Fibroblast of peridontal ligament (primary cell): ENCODE data around the gene NPR2.

ENCODE experiments used
- DNase-seq: peaks from one replicate; pipeline ENCODE4 v3.0.0-alpha.2; 2010; ENCODE audit errors: extremely low read depth

NPR2 gene

DNA sequence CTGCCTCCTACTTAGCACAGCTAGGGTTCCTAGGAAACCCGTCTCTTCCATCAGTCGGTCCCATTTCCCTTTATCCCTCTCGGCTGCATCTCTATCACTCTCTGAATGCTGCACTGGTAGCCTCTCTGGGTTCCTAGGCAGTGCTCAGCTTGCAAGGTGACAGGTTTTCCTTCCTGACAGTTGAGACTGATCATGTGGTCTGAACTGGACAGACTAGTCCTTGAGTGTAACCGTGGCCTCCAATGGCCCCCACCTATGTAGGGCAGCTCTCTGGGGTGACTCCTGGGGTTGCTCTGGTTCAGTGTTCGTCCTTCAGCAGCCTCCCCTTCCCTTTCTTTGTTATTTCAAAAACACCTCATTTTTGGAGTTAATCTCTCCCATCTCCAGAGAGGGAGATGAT is 41.4 kb downstream of the NPR2 start:
- DNase-seq = no peak

DNA sequence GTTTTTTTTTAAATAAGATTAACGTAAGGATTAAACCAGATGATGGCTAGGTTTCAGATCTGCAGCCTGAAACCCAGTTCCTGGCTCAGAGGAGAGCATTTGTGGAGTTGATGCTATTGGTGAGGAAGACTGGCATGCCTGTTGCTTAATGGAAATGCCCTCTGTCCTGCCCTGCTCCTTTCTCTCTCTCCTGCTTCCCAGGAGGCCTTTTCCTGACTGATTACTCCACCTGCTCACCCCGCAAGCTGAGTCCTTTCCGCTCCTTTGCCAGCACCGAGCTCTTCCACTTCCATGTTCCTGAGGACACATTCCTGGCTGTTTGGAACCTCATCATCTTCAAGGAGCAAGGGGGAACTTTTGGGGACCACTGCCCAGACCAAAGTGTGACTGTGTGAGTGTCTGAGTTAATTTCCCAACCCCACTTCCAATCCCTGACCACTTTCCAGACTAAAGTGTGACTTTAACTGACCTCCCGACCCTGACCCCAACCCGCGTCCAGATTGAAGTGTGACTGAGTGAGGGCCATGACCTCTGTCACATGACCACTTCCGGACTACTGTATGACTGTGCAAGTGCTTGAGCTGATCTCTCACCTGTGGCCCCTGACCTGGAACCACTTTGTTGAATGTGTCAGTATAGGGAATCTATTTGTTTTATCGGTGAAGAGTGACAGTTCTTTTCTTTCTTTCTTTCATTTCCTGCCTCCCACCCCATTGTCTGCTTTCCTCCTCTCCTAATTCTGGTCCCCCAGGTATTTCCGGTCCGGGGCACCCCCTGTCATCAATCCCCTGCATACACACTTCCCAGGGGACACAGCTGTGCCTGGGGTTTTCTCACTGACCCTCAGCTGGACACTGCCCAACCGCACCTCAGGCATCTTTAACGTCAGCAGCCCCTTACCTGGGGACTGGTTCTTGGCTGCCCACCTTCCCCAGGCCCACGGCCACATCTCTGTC is 43.1 kb downstream of the NPR2 start:
- no peak for DNase-seq

DNA sequence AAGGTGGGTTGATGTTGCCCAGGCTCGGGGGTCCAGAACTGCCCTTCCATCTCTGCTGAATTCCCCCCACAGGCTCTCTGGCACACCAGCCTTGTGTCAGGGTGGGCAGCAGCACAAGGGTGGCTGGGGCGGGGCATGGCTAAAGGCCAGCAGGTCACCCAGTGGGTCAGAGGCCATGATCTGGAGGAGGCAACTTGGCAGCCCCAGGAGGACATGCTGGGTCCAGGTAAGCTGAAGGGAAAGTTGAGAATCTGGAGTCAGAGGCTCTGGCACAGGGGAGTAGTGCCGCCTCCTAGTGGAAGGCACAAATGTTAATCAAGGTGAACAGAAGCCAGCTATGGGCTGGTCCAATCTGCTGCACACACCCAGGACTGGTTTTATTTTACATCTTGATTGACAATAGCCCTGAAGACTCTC is 43.8 kb downstream of the NPR2 start:
- DNase-seq = no peak

- no peak for DNase-seq
These were observed 44.4 kb downstream of the NPR2 start for GRCh38 chr9:35835766-35836165.

GRCh38 chr9:35836595-35836994 is 45.2 kb downstream of the NPR2 start:
- DNase-seq = no peak

DNA sequence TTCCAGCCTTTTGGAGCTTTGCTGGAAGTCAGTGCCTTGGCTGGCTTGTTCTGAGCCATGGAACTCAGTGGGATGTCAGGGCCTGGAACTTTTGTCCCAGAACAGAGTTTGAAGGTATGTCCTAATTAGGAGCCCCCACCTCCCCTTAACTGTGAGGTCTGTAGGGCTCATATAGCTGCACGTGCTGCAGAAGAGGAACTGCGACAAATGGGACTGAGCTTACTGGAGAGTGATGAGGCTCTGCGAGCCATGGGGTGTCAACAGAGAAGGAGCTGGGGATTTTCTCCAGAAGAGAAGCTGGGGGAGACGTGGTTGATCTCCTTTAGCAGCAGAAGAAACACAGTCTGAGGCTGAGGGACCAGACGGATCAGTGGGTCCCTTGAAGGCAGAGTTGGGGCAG is 48.5 kb downstream of the NPR2 start:
- DNase-seq = no peak

DNA sequence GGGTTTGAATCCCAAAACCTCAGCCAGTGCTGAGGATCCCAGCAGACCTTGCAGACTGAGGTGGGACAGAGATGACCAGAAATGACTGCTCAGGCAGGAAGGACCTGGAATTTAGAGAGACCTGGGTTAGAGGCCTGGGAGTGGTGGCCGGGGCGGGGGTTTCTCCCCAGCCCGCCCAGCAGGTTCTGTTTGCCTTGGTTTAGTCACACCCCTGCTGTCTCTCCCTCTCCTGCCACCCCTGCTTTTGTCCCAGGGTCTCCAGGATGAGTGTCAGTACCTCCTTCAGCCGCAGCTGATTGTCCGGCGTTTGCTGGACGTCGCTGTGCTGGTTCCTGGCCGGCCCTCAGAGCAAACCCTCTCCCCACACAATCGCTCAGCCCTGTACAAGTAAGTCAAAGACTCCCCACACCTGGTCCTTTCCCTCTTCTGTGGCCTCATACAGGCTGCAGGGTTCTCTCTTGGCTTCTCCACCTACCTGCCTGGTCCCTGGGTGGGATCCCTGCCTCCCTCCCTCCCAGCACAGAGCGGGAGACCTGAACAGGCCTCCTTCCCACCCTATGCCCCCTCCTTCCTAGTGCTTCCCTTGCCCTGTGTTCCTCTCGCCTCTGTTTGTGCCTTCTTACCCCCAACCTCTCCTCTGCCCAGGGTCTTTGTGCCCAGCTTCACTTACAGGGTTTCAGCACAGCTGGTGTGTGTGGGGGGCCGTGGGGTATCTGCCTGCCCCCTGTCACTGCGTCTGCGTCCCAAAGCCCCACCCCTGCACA is 49.7 kb downstream of the NPR2 start:
- DNase-seq = no peak

DNA sequence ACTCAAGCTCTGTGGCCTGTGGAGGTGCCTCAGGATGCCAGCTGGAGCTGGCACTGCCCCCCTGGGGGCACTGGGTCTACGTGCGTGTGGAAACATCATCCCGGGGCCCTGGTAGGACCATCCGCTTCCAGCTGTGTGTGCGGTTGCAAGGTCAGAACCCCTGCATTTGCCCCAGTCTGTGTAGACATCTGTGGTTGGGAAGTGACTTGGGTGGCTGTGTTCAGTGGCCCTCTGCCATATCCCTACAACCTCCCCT is 50.2 kb downstream of the NPR2 start:
- DNase-seq = no peak

- DNase-seq = no peak
These were observed 50.8 kb downstream of the NPR2 start for GRCh38 chr9:35842020-35842745.

DNA sequence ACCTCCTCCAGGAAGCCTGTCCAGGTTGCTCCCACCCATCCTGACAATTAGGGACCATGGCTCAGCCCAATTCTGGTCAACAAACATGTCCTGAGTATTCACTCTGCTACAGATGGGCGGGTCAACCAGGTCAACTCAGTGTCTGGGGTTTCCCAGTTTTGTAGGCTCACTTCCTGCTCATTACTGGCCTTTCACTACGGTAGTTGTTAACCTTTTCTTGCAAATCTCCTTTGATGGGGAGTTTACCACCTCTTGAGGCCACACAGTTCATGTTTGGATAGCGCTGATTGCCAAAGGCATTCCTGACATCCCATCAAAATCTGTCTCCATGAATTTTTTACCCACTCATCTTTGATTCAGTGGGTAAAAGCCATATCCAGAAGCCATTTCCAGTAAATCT is 51.4 kb downstream of the NPR2 start:
- DNase-seq = no peak

DNA sequence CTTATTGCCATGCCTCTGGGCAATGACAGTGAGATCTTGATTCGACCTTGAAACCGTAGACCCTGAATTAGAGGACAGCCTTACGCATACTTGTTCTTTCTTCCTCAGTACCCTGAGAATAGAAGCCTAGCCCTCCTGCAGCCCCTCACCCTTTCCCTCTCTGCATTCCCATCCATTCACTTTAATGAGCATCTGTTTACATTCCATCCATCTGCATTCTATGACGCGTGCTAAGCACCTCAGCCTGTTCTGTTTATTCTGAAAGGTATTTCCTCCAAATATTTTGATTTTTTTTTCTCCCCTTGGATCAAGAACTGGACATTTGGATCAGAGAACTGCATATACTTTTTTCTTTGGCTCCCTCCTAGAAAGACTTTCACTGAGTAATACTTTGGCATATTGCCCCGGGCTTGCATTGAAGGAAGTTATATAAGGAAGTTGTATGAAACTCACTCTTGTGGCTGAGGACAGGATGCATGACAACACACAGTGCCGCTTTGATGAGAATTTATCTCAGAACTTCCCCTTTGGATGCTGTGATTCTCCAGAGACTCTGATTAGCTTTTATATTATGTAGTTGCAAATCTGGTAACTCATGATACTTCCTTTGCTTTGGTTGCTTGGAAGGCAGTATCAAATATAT is 53.4 kb downstream of the NPR2 start:
- peak; percentile 96 for DNase-seq

DNA sequence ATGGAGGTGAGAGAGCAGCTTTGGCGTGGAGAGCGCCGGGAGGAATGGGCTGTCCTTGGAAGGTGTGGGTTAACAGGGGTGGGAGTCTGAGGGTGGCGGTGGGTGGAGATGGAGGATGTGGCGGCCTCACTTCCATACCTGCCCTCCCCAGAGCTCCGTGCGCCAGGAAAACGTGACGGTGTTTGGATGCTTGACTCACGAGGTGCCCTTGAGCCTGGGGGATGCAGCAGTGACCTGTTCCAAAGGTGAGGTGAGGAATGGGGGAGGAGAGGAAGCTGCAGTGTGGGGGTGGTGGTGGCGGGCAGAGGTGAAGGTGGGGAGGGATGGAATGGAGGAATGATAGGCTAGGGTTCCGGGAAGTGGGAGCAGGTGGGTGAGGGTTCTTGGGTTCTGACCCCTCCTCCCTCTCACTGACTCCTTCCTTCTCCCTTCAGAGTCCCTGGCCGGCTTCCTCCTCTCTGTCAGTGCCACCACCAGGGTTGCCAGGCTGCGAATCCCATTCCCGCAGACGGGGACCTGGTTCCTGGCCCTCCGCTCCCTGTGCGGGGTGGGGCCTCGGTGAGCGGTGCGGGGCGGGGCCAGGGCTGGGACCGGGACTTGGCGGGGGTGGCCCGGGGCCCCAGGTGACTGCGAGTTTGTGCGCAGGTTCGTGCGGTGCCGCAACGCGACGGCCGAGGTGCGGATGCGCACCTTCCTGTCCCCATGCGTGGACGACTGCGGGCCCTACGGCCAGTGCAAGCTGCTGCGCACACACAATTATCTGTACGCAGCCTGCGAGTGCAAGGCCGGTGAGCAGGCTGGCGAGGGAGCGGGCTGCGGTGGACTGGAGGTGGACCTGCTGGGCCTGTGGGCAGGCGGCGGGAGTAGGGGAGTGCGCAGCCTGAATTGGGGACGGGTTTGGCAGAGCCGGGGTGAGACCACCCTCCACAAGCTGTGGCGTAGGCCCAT is 54.7 kb downstream of the NPR2 start:
- no peak for DNase-seq

DNA sequence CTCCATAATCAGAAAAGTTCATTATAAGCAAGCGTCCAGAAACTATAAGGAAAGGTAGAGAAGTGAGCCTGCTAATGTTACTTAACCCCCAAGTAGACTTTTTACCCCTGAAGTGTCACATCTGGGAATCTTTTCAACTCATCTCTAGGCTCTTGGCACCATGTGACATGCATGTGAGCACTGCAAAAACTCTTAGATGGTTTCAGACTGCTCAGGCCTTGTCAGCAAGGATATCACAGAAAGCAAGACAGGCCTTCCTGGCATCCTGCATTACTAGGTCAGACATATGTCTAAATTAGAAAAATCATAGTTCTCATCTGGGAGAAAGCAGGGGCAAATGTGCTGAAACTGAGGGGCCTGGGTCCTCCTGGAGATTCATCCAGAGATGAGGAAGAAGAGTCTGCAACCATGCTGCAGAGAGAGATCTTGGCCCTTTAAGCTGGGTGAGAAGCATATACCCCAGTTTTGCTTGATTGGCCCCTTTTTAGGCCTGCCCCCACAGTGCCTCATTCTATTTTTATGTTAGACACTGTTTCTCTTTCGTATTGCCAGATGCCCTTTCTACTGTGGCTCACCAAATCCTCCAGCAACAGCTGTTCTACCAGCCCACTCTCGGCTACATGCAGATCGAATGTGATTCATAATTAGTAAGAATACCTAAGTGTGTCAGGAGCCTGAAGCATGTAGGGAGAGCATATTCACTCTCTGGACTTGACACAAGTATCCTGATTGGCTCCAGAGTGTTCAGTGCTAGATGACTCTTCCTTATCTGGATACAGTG is 56.6 kb downstream of the NPR2 start:
- peak; percentile 83 for DNase-seq

GRCh38 chr9:35852267-35852815 is 61.0 kb downstream of the NPR2 start:
- DNase-seq = no peak

DNA sequence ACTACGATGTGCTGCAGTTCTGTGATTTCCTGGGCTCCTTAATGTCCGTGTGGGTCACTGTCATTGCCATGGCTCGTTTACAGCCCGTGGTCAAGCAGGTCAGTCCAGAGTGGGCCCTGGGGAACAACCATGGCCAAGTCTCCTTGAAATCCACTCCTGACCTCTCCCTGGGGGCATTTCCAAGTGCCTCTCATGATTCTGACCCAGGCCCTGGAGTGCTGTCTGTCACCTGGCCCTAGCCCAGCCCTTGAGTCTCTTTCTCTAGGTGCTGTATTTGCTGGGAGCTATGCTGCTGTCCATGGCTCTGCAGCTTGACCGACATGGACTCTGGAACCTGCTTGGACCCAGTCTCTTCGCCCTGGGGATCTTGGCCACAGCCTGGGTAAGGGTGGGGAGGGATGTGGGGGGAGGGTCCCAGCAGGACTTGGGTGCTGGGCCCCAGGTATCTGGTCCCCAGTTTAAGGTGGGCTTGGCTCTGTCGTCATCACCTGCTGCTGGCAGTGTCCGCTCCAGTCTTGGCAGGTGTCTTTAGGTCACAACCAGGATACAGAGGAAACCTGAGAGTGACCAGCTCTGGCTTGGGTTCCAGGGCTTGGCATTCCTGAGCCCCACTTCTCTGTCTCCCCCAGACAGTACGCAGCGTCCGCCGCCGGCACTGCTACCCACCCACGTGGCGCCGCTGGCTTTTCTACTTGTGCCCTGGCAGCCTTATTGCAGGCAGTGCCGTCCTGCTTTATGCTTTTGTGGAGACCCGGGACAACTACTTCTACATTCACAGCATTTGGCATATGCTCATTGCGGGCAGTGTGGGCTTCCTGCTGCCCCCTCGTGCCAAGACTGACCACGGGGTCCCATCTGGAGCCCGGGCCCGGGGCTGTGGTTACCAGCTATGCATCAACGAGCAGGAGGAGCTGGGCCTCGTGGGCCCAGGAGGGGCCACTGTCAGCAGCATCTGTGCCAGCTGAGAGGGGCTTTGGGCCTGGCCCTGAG is 61.8 kb downstream of the NPR2 start:
- DNase-seq = no peak

DNA sequence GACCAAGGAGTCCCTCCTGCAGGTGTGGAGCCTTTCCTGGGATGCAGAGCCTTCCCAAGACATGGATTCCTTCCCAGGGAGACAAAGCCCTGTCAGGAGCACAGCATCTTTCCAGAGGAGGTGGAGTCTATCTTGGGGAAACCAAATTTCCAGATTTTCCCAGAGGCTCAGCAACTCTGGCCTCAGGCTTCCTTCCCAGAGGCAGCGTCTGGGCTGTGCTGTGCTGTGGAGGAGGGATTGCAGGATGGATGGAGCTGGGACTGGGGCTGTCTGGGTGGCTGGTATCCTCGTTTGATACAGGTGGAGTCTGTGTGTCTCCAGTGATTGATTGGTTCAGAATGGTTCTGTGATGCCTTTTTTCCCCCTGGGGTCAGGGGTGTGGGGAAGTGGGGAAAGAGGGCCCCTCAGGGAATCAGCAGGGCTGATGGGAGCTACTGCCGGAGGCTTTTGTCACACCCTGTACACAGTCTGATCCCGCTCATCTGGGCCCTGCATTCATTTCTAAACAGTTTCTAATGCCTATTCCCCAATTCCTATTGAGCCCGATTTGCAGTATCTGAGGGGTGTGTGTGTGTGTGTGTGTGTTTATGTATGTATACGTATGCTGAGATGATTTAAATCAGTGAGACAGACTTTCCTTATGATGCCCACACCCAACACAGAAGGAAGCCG is 62.8 kb downstream of the NPR2 start:
- no peak for DNase-seq

DNA sequence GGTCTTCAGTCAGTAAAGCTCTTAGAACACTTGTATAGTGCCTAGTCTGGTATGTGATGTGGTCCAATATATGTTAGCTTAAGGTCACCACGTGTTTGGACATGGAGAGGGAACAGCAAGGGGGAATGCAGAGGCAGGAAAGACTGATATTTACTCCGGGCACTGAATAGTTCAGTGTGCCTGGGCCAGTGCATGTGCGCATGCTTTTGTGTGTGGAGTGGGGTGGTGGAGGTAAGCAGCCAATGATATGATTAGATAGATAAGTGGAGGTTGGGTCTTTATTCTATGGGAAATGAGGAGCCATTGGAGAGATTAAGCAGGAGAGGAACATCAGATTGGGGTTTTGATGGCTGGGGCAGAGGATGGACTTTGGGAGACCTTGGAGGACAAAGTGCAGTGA is 64.8 kb downstream of the NPR2 start:
- DNase-seq = no peak

DNA sequence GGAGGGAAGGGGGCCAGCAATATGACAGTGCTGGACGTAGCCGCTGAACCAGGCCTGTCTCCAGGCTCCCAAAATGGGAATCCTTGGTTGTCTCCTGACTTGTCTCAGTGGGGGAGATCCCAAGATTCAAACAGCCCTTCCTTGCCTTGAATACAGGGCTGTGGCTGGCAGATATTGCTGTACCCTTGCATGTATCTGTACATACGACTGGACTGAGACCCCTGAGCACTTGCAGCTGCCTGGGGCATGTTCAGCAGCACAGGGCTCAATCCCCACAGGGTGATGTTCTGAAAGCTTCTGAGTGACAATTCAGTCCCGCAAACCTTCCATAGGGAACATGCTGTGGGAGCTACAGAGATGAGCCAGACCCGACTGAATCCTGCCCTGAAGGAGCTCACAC is 65.5 kb downstream of the NPR2 start:
- no peak for DNase-seq
